GM12873 (cell line): Measurements from ENCODE around the gene PHLPP1.

ENCODE experiments used
- CTCF ChIP-seq: IDR thresholded peaks from 2 replicates; pipeline ENCODE4 v1.5.1; 2012; ENCODE audit warnings: low read depth, mild to moderate bottlenecking, moderate library complexity, low read length, control low read depth; ENCODE audit not compliant: insufficient read depth; ENCODE audit errors: missing control alignments

PHLPP1 gene

GRCh38 chr18:62846313-62846712 lies 131.0 kb downstream of the PHLPP1 start:
- no peak for TF ChIP-seq CTCF

GRCh38 chr18:62847081-62847480 lies 131.7 kb downstream of the PHLPP1 start:
- no peak for TF ChIP-seq CTCF

DNA sequence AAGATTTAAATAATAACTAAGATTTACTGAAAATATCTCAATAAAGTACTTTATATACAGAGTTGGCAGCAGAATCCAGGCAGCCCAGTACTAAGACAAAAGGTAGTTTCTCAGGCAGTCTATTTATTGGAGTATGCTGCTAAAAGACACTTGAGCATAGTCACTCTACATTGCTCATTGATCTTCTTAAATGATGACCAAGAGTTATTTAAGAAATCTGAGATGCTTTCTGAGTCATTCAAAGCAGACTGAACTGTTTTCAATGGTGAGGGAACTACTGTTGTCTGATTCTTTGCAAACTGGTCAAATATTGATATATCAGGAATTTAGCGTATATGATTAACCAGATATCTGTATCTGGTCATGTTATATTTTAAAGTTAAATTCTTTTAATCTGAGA lies 133.6 kb downstream of the PHLPP1 start:
- TF ChIP-seq CTCF = no peak

DNA sequence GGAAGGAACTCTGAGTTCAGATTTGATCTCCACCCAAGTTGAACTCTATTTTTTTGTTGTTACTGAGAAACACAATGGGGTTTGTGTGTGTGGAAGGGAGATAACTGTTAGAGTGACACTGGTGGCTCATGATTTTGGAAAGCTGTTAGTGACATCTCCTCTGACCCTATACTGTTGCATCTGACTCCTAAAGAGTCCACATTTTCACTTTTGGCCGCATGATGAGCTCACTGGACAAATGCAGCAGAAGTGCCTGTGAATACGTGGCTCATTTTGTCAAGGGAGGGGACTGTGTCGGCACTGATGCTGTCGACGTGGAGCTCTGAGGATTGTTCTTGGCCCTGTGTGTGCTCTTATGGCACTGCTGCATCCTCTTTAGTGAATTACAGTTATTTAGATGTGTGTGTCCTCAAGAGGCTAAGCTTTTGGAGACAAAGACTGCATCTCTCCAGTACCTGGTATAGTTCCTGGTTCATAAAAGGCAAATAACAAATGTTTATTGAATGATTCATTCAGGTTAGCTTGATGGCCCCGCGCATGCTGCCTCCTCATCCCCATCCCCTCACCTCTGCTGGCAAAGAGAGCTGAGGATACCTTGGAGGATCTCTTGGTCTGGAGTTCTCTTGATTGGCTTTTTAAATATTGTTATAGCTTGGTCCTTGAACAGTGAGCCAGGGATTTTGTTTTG lies 135.4 kb downstream of the PHLPP1 start:
- TF ChIP-seq CTCF = no peak

- no peak for TF ChIP-seq CTCF
Measured at GRCh38 chr18:62852851-62853250, 137.5 kb downstream of the PHLPP1 start.

DNA sequence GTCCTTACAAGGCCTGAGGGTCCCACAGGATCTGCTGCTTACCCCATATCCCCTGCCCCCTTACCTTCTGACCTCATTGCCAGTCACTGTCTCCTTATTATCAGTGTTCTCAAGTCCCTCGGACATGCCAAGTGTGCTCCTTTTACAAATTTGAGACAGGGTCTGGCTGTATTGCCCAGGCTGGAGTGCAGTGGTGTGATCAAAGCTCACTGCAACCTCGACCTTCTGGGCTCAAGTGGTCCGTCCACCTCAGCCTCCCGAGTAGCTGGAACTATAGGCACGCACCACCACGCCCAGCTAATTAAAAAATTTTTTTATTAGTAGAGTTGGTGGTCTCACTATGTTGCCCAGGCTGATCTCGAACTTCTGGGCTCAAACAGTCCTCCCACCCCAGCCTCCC lies 141.0 kb downstream of the PHLPP1 start:
- no peak for TF ChIP-seq CTCF

DNA sequence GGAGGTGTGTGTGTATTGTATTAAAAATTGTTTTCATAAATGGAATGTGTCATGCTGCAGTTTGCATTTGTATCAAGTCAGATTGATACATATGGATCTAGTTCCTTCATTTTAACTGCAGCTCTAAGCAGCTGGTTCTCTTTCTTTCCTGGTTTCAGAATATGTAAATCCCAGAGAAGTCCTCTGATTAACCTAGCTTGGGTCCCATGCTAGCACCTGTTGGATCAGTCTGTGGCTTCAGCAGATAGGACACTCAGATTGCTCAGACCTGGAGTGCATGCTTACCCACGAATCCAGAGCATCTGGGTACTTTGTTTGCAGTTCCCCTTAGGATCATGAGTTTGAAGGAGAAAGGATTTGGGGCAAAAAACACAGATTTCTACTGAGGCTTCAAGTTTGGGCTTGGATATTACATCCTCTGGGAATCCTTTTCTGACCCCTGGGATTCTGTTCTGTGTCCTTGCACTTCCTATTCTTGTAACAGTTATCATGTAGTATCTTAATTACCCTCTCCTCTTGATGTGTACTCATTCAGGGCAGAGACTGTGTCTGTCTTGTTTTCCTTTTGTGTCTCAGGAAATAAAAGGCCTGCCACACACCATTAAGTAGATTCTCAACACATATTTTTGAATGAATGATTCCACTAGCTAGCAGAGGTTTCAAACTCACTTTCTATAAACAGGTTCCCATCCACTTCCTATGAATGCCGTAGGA lies 142.1 kb downstream of the PHLPP1 start:
- TF ChIP-seq CTCF = no peak
